HepG2 (cell line): ENCODE measurements around the gene JMJD8. TPM values are rescaled to one million over a fixed set of nuclear protein-coding genes. Genes with fewer than 3 reads are reported as not detected.

ENCODE experiments used
- CAMTA2 ChIP-seq: sonication (generic); formaldehyde crosslinking; IDR thresholded peaks from 2 replicates; pipeline ENCODE4 v1.4.0; 2020; ENCODE audit warnings: mild to moderate bottlenecking, missing genetic modification reagents, borderline replicate concordance
- HOXA9 ChIP-seq: sonication (generic); formaldehyde crosslinking; IDR thresholded peaks from 2 replicates; pipeline ENCODE4 v1.8.1; 2022; ENCODE audit warnings: missing genetic modification reagents, mild to moderate bottlenecking, moderate library complexity, borderline replicate concordance
- KAT7 ChIP-seq: IDR thresholded peaks from 2 replicates; pipeline ENCODE4 v1.6.1; 2018; ENCODE audit warnings: borderline replicate concordance, missing compliant biosample characterization
- KLF11 ChIP-seq: IDR thresholded peaks from 2 replicates; pipeline ENCODE4 v1.6.1; 2016; ENCODE audit warnings: missing compliant biosample characterization
- NFKBIZ ChIP-seq: IDR thresholded peaks from 2 replicates; pipeline ENCODE4 v1.6.1; 2018; ENCODE audit warnings: missing genetic modification reagents, missing compliant biosample characterization
- NKX3-1 ChIP-seq: sonication (generic); formaldehyde crosslinking; IDR thresholded peaks from 2 replicates; pipeline ENCODE4 v1.5.0; 2020; ENCODE audit warnings: missing genetic modification reagents
- NPAS2 ChIP-seq: sonication (generic); formaldehyde crosslinking; IDR thresholded peaks from 2 replicates; pipeline ENCODE4 v1.8.0; 2022; ENCODE audit warnings: mild to moderate bottlenecking, missing genetic modification reagents, borderline replicate concordance
- NRL ChIP-seq: sonication (generic); formaldehyde crosslinking; IDR thresholded peaks from 2 replicates; pipeline ENCODE4 v1.5.0; 2020; ENCODE audit warnings: missing genetic modification reagents, mild to moderate bottlenecking, moderate library complexity, borderline replicate concordance
- PHF8 ChIP-seq: sonication (generic); formaldehyde crosslinking; IDR thresholded peaks from 2 replicates; pipeline ENCODE4 v1.5.0; 2020; ENCODE audit warnings: missing genetic modification reagents
- ZNF232 ChIP-seq: sonication (generic); formaldehyde crosslinking; IDR thresholded peaks from 2 replicates; pipeline ENCODE4 v1.4.0; 2020; ENCODE audit warnings: missing genetic modification reagents, borderline replicate concordance
- ZNF496 ChIP-seq: sonication (generic); formaldehyde crosslinking; IDR thresholded peaks from 2 replicates; pipeline ENCODE4 v1.8.1; 2023; ENCODE audit warnings: mild to moderate bottlenecking, moderate library complexity, missing genetic modification reagents; ENCODE audit not compliant: insufficient replicate concordance
- ZNF720 ChIP-seq: sonication (generic); formaldehyde crosslinking; IDR thresholded peaks from 2 replicates; pipeline ENCODE4 v1.4.0; 2020; ENCODE audit warnings: missing genetic modification reagents
- ZNF792 ChIP-seq: IDR thresholded peaks from 2 replicates; pipeline ENCODE4 v1.6.1; 2016
- ZSCAN9 ChIP-seq: IDR thresholded peaks from 2 replicates; pipeline ENCODE4 v1.6.1; 2016; ENCODE audit warnings: borderline replicate concordance
- polyA plus RNA-seq, 8 experiments: library from polyadenylated mRNA; depleted of rRNA in 3 of 8; stranded (reverse) in 7 of 8; unstranded in 1 of 8; fragments of >200 nt; fragmentation: Illumina TruSeq in 4 of 8; extraction: Trizol in 4 of 8; gene quantifications; 2 replicates each; pipeline versions ENCODE4 v1.2.1 to v1.2.3, GENCODE V29; 2011 to 2016; ENCODE audit warnings: low read depth in 4 of 8, missing spikeins in 1 of 8, mixed read lengths in 1 of 8; ENCODE audit not compliant: insufficient read depth in 1 of 8
- total RNA-seq, 5 experiments: library from RNA; depleted of rRNA; stranded (reverse); fragments of >200 nt; fragmentation: Illumina TruSeq; extraction: Trizol; gene quantifications; 2 replicates each; pipeline ENCODE4 v1.2.3, GENCODE V29; 2016; ENCODE audit warnings: low read depth in 1 of 5
- TF ChIP-seq, protein P1 (sequence below): sonication (generic); formaldehyde crosslinking; IDR thresholded peaks from 2 replicates; pipeline ENCODE4 v1.8.0; 2022; ENCODE audit warnings: mild to moderate bottlenecking, missing genetic modification reagents, moderate library complexity
- TF ChIP-seq, protein P2 (sequence below): sonication (generic); formaldehyde crosslinking; conservative IDR thresholded peaks from 2 replicates; pipeline ENCODE4 v1.4.0; 2020; ENCODE audit warnings: missing genetic modification reagents
- TF ChIP-seq, protein P3 (sequence below): sonication (generic); formaldehyde crosslinking; IDR thresholded peaks from 2 replicates; pipeline ENCODE4 v1.4.0; 2020; ENCODE audit warnings: missing genetic modification reagents, borderline replicate concordance
- TF ChIP-seq, protein P4 (sequence below): sonication (generic); formaldehyde crosslinking; IDR thresholded peaks from 2 replicates; pipeline ENCODE4 v1.4.0; 2020; ENCODE audit warnings: mild to moderate bottlenecking, missing genetic modification reagents
- TF ChIP-seq, protein P5 (sequence below): sonication (generic); formaldehyde crosslinking; IDR thresholded peaks from 2 replicates; pipeline ENCODE4 v1.8.1; 2022; ENCODE audit warnings: mild to moderate bottlenecking, missing genetic modification reagents
- TF ChIP-seq, protein P6 (sequence below): sonication (generic); formaldehyde crosslinking; IDR thresholded peaks from 2 replicates; pipeline ENCODE4 v1.4.0; 2020; ENCODE audit warnings: missing genetic modification reagents, low read depth, mild to moderate bottlenecking, borderline replicate concordance

JMJD8 gene
- total and polyA plus RNA-seq, 2 of the 13 experiments (the other 11 are each of a cell fraction or from before 2014, with no cell fraction given): 2.6 to 11.8 TPM

DNA sequence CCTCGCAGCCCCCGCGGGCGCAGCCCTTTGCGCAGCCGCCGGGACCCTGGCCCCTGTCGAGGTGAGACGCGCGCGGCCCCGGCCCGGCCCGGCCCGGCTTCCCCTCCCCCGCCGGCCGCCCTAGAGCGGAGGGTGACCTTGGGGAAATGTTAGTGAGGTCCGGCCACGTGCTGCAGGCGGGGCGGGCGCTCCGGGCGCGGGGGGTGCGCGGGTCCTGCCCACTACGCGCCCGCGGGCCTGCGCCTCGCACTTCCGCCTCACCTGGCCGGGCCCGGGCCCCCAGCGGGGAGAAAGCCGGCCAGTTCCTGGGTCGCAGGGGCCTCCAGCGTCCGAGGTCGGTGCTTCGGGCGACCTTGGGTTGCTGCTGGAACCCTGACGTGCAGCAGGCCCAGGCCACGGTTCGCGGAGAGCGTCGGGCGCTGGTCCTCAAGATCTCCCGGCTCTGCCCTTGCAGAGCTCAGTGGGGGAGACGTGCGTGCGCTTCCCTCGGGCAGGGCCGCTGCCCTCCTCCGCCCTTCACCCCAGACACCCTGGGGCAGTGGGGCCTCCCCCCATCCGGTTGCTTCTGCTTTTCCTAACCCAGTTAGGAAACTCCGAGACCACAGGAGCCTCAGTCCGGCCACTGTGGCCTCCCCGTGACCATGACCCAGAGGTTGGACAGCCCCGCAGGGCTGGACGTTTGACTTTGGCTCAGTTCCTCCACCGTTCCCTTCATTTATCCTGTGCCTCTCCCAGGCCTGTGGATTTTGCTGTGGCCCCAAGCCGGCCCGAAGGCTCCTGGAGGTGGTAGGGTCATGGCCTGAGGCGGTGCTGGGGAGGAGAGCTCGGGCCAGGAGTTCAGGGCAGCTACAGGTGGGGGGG is 41.7 kb downstream of the JMJD8 start (continued):
- TF ChIP-seq, protein P1, sequence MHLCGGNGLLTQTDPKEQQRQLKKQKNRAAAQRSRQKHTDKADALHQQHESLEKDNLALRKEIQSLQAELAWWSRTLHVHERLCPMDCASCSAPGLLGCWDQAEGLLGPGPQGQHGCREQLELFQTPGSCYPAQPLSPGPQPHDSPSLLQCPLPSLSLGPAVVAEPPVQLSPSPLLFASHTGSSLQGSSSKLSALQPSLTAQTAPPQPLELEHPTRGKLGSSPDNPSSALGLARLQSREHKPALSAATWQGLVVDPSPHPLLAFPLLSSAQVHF (CRISPR knock-in tag): no peak; the same call in 1 of the 2 replicates
- TF ChIP-seq NKX3-1 (CRISPR knock-in tag) (no peak), CAMTA2 (CRISPR knock-in tag) (0 out of 2 replicates have a peak, but pooled peaks have one; percentile 52), KAT7 (CRISPR knock-in tag) (peak; percentile 79; the same call in 1 of the 2 replicates), NFKBIZ (CRISPR knock-in tag) (no peak), ZNF496 (no peak), ZNF792 (0 out of 2 replicates have a peak, but pooled peaks have one; percentile 7), ZNF232 (CRISPR knock-in tag) (0 out of 2 replicates have a peak, but pooled peaks have one; percentile 36), HOXA9 (CRISPR knock-in tag) (no peak; the same call in 1 of the 2 replicates), PHF8 (CRISPR knock-in tag) (peak; percentile 77), NRL (CRISPR knock-in tag) (peak; percentile 74), NPAS2 (no peak), KLF11 (CRISPR knock-in tag) (no peak), ZNF720 (CRISPR knock-in tag) (no peak), ZSCAN9 (CRISPR knock-in tag) (no peak)
- TF ChIP-seq, protein P2, sequence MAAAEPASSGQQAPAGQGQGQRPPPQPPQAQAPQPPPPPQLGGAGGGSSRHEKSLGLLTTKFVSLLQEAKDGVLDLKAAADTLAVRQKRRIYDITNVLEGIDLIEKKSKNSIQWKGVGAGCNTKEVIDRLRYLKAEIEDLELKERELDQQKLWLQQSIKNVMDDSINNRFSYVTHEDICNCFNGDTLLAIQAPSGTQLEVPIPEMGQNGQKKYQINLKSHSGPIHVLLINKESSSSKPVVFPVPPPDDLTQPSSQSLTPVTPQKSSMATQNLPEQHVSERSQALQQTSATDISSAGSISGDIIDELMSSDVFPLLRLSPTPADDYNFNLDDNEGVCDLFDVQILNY (CRISPR knock-in tag): no peak; the same call in 1 of the 2 replicates
- TF ChIP-seq, protein P3, sequence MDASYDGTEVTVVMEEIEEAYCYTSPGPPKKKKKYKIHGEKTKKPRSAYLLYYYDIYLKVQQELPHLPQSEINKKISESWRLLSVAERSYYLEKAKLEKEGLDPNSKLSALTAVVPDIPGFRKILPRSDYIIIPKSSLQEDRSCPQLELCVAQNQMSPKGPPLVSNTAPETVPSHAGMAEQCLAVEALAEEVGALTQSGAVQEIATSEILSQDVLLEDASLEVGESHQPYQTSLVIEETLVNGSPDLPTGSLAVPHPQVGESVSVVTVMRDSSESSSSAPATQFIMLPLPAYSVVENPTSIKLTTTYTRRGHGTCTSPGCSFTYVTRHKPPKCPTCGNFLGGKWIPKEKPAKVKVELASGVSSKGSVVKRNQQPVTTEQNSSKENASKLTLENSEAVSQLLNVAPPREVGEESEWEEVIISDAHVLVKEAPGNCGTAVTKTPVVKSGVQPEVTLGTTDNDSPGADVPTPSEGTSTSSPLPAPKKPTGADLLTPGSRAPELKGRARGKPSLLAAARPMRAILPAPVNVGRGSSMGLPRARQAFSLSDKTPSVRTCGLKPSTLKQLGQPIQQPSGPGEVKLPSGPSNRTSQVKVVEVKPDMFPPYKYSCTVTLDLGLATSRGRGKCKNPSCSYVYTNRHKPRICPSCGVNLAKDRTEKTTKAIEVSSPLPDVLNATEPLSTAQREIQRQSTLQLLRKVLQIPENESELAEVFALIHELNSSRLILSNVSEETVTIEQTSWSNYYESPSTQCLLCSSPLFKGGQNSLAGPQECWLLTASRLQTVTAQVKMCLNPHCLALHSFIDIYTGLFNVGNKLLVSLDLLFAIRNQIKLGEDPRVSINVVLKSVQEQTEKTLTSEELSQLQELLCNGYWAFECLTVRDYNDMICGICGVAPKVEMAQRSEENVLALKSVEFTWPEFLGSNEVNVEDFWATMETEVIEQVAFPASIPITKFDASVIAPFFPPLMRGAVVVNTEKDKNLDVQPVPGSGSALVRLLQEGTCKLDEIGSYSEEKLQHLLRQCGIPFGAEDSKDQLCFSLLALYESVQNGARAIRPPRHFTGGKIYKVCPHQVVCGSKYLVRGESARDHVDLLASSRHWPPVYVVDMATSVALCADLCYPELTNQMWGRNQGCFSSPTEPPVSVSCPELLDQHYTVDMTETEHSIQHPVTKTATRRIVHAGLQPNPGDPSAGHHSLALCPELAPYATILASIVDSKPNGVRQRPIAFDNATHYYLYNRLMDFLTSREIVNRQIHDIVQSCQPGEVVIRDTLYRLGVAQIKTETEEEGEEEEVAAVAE (CRISPR knock-in tag): no peak
- TF ChIP-seq, protein P4, sequence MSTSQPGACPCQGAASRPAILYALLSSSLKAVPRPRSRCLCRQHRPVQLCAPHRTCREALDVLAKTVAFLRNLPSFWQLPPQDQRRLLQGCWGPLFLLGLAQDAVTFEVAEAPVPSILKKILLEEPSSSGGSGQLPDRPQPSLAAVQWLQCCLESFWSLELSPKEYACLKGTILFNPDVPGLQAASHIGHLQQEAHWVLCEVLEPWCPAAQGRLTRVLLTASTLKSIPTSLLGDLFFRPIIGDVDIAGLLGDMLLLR (CRISPR knock-in tag): no peak; the same call in 1 of the 2 replicates
- TF ChIP-seq, protein P5, sequence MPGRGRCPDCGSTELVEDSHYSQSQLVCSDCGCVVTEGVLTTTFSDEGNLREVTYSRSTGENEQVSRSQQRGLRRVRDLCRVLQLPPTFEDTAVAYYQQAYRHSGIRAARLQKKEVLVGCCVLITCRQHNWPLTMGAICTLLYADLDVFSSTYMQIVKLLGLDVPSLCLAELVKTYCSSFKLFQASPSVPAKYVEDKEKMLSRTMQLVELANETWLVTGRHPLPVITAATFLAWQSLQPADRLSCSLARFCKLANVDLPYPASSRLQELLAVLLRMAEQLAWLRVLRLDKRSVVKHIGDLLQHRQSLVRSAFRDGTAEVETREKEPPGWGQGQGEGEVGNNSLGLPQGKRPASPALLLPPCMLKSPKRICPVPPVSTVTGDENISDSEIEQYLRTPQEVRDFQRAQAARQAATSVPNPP (CRISPR knock-in tag): peak; percentile 49; the same call in 1 of the 2 replicates
- TF ChIP-seq, protein P6, sequence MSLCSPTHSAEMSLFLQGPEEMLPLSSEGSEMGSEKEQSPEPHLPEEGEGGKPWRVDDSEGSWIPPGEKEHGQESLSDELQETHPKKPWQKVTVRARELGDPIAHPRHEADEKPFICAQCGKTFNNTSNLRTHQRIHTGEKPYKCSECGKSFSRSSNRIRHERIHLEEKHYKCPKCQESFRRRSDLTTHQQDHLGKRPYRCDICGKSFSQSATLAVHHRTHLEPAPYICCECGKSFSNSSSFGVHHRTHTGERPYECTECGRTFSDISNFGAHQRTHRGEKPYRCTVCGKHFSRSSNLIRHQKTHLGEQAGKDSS: no peak; the same call in 1 of the 2 replicates
